Ammon's horn (tissue), 1 donor: Measurements from ENCODE around the gene CABP2.

Experiments used
- DNase-seq: peaks from one replicate; pipeline ENCODE4 v3.0.0-alpha.2; 2016; ENCODE audit warnings: low spot score

CABP2 gene

DNA sequence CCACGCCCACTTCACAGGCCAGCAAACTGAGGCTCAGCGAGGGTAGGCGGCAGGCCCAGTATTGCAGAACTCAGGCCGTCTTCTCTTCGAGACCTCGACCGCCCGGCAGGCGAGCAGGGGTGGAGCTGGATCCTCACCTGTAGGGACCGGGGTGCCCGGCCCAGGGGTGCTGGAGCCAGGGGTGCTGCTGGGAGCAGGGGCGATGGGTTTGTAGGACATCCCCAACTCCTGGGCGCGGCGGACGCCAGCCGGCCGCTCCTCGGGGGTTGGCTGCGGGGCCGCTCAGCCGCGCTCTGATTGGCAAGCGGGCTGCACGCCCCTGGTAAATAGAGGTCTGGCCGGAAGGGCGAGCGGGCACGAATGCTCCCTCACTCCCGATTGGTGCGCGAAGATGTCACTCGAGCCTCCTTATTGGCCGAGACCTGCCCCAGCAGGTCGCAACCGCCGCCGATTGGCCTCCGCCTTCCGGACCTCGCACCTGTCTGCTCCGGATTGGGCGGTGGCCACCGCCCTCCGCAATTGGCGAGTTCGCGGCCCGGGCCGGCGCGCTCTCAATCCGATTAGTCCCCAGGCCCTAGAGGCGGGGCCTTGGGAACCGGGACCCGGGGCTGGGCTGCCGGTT, 15.3 kb downstream of the CABP2 start, which contains the start of gene CDK2AP2:
Gene CDK2AP2 (minus strand): TSS at position 299 of the 622 bp plus-strand sequence. CDS start 80 bp downstream, at position 219.
- DNase-seq = peak; percentile 99

DNA sequence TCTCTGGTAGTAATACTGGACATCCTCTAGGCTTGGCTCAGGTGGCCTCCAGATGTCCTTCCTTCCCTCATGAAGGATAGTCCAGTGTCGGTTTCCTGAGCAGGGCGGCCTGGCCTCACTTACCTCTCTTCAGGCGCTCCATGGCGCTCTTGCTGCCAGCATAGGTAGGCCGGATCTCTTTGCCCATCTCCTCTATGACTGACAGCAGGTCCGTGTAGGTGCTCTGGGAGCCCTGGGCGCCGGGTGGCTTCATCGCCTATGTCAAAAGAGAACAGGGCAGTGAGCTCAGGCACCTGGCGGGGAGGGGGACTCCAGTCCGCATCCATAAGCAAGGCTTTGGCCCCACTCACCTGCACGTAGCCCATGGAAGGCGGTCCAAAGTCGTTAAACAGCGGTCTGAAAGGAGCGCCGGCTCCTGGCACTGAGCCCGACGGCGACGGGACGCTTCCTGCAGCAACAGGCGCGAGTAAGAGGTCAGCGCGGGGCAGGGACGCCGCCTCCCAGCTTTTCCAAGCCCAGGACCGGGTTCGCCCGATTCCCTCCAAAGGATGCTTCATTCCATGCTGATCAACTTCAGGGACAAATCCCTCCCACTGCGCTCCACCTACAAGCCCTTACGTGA, 15.9 kb downstream of the CABP2 start:
- no peak for DNase-seq

DNA sequence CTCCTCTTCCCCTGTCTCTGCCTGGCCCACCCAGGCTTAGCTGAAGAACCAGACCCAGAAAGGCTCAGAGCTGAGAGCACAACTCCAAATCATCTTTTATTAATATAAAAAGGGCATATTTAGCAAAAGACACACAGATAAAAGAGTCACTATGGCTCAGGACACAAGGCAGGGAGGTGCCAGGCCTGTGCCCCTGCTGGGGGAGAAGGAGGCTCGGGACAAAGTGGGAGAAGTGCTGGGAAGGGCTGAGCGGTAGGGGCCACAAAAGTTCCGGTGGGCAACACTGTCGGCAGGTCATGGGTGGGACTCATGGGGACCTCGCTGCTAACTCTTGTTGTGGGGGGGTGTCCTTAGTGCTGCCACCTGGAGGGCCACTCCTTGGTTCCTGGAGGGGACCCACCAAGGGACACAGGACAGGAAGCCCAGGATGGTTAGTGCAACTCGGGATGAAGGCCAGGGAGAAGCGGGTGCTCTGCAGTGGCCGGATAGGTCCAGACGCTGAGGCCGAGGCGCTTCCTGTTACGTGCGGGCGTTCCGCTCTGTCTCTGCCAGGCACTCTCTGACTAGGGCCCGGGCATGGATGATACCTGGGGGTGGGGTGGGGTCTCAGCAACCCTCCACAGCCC, 16.7 kb downstream of the CABP2 start:
- DNase-seq = no peak

DNA sequence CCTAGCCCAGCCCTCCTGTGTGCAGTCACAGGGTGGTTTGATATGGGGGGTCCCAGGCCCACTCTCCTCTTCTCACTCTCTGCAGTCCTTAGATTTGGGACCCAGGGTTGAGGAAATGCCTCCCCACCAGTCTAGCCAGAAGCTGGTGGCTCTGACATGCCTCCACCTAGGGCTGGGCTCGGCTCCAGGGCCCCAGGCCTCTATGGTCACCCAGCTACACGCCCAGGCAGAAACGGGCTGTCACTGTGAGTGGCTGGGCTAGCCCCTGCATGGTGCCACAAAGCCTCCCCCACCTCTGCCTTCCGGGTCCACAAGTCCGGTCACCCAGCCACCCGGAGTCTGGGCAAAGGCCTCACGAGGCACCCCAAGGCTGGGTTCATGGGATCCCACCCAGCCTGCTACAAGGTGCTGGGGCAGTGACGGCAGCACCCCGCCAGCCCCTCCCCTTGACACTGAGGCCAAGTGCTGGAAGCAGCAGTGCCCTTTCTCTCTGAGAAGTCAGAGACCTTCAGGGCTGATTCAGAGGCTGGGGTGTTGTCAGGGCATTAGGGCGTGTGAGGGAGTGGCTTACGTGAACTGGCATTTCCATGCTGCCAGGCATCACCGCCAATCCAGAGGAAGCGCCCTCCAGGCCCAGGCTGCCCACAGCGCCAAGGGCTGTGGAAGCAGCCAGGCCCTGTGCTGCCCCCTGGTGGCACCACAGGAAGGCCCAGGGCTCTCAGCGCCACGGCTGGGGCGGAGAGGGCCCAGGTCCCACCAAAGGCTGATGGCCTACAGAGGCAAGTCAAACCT, 17.4 kb downstream of the CABP2 start:
- DNase-seq = peak; percentile 93

DNA sequence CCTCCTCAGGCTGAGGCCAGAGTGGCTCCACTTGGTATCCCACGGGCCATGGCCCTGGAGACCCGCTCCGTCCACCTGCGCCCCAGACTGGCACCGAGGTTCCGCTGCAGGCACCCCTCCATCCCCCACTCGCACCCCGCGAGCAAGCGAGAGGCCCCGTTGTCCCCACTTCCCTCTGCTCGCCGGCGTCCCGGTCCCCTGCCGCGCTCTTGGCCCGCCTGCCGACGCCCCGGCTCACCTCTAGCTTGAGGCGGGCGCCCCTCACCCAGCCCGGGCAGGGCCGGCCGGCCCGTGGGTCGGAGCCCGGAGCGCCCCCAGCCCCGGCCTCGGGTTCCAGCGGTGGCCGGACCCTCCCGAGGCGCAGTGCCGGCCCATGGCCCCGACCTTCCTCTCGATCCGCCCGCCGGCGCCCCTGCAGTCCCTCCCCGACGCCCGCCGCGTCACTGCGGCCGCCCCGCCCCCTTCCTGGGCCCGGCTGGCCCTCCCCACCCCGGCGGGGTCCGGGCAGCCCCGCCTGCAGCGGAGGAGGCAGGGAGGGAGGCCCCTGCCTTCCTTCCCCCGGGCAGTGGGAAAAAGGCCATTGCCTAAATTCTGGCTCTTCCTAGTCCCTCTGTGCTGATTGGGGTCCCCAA, 18.2 kb downstream of the CABP2 start, which contains the start of gene PITPNM1:
Gene PITPNM1 (minus strand): TSS at position 414 of the 632 bp plus-strand sequence. CDS start 1,183 bp downstream, outside the sequence.
- peak; percentile 54 for DNase-seq

DNA sequence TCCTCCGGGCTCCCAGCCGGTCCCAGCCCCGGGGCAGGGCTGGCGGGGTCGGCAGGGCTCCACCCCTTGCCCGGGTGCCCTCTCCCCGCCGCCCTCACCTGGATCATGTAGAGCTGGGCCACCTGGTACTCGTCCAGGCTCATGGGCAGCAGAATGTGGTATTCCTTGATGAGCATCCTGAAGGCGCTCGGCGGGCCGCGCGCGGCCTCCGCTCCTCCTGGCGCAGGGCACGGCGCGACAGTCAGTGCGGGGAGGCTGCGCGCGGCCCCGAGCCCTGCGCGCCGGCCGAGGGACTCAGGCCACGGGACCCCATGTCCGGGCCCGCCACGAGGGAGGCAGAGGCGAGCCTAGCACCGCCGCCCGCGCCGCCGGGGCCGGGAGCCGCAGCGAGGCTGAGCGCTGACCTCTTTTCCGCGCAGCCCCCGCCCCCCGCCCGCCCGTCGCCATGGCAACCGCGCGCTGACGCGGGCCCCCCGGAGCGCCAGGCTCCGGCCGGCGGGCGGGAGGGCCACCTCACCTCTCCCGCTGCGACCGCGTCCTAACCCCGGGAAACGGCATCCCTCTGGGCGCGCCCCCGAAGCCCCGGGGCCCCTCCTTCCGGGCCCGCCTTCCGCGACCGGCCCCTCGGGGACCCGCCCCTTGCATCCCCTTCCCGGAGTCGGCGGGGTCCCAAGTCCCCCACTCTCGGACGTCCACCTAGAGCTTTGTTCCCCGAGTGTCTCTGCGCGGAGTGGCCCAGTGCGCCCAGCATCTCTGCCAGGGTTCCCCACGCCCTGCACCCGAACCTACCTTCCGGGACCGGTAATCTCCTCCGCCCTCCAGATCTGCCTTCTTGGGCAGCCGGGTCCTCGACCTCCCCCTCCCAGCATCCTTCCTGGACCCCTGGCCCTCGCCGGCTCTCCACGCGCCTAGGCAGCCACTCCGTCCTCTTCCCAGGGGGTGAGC, 19.0 kb downstream of the CABP2 start:
- no peak for DNase-seq

DNA sequence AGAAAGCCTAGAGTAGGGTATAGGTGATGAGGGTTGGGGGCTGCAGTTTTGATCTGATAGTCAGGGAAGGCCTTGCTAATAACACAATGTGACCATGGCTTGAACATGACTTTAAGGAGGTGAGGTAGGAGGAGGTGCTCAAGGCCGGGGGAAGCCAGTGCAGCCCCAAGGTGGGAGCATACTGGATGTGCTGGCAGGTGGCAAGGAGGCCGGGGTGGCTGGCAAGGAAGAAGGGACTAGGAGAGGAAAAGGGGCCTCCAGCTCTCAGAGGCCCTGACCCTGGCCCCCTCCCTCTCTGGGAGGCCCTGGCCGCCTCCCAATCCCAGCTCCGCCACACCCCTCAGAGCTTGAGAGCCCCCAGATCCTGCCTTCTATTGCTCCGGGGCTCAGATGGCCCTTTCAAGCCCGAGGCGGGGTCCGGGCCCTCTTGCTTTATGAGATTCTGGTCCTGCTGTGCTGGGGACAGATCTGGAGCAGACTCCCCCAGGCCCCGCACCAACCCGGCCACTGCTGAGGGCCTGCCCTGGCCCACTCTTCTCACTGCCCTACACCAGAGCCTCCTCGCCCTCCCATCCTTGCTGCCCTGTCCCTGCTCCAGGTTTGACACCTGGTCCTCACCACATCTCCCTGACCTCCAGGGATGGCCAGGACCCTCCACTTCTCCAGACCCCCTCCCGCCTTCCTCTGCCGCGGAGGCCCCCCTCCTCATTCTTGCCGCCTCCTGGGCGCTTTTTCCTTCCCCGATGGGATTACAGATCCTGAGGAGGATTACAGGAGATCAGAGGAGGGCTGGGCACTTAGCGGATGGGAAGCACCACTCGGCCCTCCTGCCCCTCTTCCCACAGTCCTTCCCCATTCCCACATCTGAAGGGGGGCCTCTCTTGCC, 19.9 kb downstream of the CABP2 start:
- no peak for DNase-seq

DNA sequence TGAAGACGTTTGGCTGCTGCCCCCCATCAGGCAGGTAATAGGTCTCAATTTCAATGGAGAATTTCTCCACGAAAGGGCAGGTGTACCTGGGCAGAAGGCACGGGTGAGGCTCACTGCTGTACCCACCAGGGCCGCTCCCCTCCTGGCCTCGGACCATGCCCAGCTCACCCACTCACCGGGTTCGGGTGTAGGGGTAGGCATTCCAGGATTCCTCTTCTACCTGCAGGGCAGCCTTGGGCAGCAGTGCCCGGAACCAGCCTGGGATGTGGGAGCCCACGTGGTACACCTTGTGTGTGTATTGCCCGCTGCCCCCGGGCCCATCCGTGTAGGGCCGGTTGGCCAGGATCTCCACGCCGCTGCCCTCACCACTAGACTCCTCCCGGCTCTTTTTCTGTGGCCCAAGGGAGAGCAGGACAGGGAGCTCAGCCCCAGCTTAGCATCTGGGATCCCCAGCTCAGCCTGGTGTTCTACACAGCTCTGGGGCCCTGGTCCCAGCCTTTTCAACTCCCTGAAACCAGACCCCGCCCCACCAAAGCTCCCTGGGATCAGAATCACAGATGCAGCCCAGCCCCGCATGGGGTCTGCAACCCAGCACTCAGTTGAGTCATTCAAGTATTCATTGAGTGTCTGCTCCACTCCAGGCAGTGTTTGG, 20.8 kb downstream of the CABP2 start:
- DNase-seq = no peak

DNA sequence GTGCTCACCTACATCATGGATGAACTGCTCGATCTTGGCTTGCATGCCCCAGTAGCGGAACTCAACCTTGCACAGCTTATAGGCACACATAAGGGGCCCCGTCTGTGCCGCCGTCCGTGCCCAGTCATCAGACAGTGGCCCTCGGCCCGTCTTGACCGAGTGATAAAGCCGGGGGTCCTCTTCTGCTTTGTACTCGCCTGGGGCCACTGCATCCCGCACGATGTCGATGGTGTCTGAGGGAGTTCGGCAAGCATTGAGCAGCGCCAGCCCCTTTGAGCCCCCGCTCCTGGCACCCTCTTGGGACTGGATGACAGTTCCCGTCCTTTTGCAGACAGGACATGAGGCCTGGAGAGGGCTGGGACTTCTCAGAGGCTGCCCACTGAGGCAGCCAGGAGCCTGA, 21.4 kb downstream of the CABP2 start:
- no peak for DNase-seq

DNA sequence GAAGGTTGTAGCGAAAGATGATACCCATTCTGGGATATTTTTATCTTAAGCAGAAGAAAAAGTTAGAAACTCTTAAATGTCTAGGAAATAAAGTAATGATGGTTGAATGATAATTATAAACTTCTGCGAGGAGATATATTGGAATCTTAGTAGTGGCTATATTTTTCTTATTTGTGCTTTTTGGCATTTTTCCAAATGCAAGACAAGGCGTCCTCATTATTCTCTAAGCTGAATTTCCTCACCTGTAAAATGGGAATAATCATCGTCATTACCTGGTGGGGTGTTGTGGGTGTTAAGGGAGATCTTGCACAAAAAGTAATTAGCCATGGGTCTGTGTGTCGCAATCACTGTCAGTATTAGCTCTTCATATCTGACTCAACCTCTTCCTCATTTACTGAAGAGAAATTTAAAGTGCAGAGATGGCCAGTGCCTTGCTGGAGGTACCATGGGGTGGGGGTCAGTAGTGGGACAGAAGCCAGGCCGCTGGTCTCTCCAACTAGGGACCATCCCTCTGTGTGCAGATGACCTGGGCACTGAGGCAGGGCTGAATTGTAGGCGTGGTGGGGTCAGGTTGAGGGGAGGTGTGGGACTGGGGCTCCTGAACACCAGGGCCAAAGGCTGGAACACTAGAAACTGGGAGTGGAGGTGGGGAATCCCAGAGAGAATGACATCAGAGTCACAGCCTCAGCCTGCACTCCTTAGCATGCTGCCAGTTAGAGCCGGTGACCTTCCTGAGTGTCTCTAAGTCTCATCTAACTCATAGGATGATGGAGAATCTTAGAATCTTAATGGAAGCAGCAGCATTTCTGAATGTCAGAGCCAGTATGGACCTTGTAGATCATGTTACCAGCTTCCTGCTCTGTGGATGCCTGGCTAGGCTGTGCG, 22.2 kb downstream of the CABP2 start:
- DNase-seq = no peak

DNA sequence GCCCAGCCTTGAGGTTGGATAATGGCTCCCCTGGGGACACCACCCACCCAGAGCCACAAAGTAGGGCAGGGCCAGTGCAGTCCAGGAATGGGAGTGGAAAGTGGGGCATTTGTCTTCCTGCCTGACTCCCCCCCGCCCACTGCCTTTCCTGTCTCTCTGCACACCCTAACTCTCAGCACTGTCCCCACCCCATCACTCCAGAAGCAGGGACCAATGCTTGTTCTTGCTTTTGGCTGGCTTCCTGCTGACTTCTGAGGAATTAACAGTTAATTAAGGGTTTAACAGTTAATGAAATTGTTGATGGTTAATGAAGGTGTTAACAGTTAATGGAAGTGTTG, 22.8 kb downstream of the CABP2 start:
- no peak for DNase-seq

DNA sequence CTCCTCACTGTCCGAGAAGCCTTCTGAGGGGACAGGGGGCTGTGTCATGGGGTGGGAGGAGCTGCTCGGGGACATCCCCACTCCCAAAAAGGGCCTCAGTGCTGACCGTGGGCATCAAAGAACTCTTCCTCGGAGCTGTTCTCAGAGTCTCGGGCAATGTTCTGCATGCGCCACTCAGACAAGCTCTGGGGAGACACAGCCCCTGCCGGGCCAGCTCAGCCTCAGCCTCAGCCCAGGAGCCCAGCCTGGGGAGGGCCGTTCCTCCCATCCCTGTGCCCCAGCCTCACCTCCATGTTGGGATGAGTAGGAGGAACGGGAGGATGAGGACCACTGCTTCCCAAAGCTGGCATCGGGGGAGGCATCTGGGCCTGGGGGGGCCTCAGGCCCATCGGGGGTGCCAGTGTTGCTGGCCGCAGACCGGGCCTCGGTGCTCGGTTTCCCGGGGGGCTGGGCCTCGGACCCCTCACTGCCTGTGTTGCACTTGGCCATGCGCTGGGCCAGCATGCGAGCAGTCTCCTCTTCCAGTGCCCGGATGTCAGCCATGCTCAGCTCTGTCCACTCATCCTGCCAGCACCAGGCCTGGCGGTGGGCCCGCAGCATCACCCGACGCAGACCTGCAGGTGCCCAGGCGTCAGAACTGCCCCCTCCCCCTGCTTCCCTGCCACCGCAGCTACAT, 23.3 kb downstream of the CABP2 start:
- no peak for DNase-seq

DNA sequence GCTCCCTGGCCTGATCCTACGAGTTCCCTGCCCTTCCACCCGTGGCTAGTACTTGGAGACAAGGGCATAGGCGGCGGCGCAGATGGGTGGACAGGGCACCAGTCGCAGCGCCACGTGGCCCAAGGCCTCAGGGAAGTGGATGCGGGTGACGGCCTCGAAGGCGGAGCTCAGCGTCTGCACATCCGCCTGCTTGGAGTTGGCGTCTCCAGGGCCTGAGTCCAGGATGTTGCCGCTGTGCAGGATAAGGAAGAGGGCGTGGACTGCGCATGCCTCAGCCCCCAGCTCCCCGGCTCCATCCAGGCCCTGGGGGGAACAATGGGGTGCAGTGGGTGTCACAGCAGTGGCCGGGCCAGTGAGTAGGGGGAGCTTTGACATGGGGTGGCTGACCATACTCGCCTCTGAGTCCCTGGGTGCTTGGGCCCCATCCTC, 24.7 kb downstream of the CABP2 start:
- DNase-seq = no peak

DNA sequence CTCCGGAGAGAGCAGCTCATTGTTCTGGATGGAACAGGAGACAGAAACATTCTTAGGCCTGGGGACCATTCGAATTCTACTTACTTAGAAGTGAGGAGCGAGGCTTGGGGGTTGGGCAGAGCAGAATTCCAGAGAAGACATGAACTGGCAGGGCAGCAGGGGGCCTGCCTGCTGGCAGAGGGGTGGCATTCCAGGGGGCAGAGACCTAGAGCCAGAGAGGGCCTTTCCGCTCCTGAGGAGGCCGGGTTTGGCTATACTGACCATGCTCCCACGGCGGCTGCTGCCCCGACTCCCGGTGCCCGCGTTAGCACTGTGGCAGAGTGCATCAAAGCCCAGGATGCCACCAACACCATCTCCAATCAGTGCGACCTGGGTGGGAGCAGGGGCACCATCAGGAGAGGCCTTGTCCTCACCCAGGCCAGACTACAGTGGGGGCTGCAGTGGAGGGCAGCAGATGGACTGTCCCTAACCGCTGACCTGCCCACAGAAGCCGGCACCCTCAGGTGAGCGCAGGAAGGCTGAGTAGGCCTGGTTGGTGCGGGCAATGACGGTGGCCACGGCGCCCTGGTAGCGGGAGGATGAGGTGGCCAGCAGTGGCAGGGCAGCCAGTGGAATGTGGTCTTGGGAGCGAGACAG, 25.5 kb downstream of the CABP2 start:
- no peak for DNase-seq

DNA sequence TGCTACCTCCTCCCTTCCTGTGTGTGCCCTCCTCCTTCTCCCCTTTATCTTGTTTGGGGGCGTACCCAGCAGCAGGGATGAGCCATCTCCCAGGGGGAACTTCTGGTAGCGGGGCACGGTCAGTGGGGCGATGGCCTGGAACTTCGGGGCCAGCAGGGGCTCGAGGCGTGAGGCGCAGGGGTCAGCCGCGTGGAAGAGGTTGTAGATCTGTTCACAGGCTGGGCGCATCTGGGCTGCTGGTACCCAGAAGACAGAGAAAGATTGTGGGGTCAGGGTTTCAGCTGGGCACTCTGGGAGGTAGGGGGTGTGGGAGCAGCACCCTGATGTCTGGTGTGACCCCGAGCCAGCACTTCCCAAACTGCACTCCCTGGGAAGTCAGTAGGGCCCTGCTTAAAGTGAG, 27.1 kb downstream of the CABP2 start:
- no peak for DNase-seq

DNA sequence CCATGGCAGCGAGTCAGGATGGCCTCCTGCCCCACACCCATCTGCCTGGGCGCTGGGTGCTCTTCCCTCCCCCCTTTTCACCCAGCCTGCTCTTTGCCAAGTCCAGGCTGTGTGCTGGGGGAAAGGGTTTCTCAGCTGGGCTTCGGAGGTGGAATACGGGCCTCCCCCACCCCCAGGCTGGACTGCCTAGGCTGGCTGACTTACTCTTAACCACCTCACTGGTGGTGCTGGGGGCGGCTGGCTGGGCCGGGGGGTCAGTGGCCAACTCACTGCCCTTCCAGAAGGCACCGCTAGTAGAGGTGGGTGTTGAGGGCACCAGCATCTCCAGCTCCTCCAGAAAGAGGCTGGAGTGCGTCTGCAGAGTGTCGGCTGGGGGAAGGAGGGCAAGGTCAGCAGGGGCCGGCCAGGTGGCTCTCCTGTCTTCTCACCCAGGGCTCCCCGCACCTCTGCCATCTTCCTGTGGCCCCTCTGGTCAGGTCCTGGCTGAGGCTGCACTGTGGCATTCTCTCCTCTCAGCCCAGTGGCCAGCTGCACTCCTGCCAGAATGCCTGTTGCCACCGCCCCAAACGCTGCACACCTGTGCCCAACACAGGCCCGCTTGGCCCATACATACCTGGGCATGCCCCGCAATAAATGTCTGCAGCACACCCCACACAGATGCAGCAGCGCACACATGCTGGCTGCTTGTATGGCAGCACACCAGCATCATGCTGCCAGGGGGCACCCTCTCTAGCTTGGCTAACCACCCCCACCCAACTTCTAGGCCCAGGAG, 27.8 kb downstream of the CABP2 start:
- DNase-seq = no peak
